HepG2 (cell line): Measurements from ENCODE around the gene SLC23A2. TPM values are rescaled to one million over a fixed set of nuclear protein-coding genes. Genes with fewer than 3 reads are reported as not detected.
A peak's percentile ranks its signal among the peaks of the same experiment; 100 is the strongest.

Experiments used
- ATAC-seq: fragments of 200-7000 bp; cut with Tn5 transposase; 3 replicates; pipeline ENCODE4 v1.9.1; 2020; ENCODE audit warnings: mild to moderate bottlenecking, moderate library complexity
- BruUV-seq: library from RNA; stranded (reverse); fragments of 400-500 nt; replicated peaks from 2 replicates; lab custom pipeline; 2021; lab: Mats Ljungman, UMichigan
- CTCF ChIA-PET: fragments of 300-600 bp; formaldehyde crosslinking; extraction: SDS; loops from one replicate; lab custom pipeline; 2021; ENCODE audit warnings: low total read pairs, inconsistent platforms, low intra/inter-chr PET ratio; lab: Yijun Ruan, JAX
- POLR2A ChIA-PET: fragments of 350-600 bp; sonication (Branson Sonifier 250); formaldehyde crosslinking; loops from one replicate; lab custom pipeline; 2020; ENCODE audit warnings: antibody characterized with exemption, inconsistent platforms; lab: Yijun Ruan, JAX
- DNase-seq: peaks from one replicate; pipeline ENCODE4 v3.0.0-alpha.2; 2015; ENCODE audit warnings: low spot score
- FAIRE-seq: peaks from 3 replicates; lab custom pipeline; 2011; peaks lifted over from hg19 to GRCh38; lab: Jason Lieb, UNC
- H2AFZ ChIP-seq: one replicate; pipeline ENCODE4 v1.6.1; 2011; ENCODE audit warnings: low read length, inconsistent platforms
- H3K27ac ChIP-seq: fragments of 300-600 bp; 3 replicates; pipeline ENCODE4 v1.8.0; 2011; ENCODE audit warnings: mixed run types, mild to moderate bottlenecking, mixed read lengths, low read length, inconsistent platforms; ENCODE audit not compliant: insufficient read depth; ENCODE audit errors: extremely low read length
- H3K27me3 ChIP-seq, 2 experiments: fragments of 200-600 bp in 1 of 2; 2 replicates in 1 of 2; 3 replicates in 1 of 2; pipeline versions ENCODE4 v1.6.0 to v1.8.0; 2011; ENCODE audit warnings: low read length in 2 of 2, mild to moderate bottlenecking in 2 of 2, moderate library complexity in 2 of 2, inconsistent platforms in 1 of 2; ENCODE audit not compliant: insufficient read depth in 2 of 2, control insufficient read depth in 1 of 2
- H3K36me3 ChIP-seq, 2 experiments: fragments of 200-600 bp in 1 of 2; replicated peaks in 1 of 2; 2 replicates in 1 of 2; 3 replicates in 1 of 2; pipeline versions ENCODE4 v1.5.1 to v1.8.0; 2011; ENCODE audit warnings: low read length in 2 of 2, inconsistent platforms in 1 of 2; ENCODE audit not compliant: insufficient read depth in 2 of 2, control insufficient read depth in 1 of 2
- H3K4me1 ChIP-seq: 2 replicates; pipeline ENCODE4 v1.5.1; 2012; ENCODE audit warnings: low read length, inconsistent platforms; ENCODE audit not compliant: insufficient read depth
- H3K4me2 ChIP-seq: 2 replicates; pipeline ENCODE4 v1.6.0; 2011; ENCODE audit warnings: low read depth, low read length, inconsistent platforms
- H3K4me3 ChIP-seq, 3 experiments: fragments of 200-600 bp in 1 of 3; sonication (generic), shearing (Covaris generic) in 1 of 3; replicated peaks in 1 of 3; 2 replicates each; pipeline ENCODE4 v1.5.1; 2011 to 2016; ENCODE audit warnings: low read length in 3 of 3, inconsistent platforms in 2 of 3, low read depth in 2 of 3, mild to moderate bottlenecking in 2 of 3, control low read depth in 1 of 3, mixed read lengths in 1 of 3; ENCODE audit not compliant: insufficient read depth in 1 of 3
- H3K79me2 ChIP-seq: one replicate; pipeline ENCODE4 v1.6.1; 2011; ENCODE audit warnings: low read length, inconsistent platforms; ENCODE audit not compliant: insufficient read depth
- H3K9ac ChIP-seq: 2 replicates; pipeline ENCODE4 v1.6.0; 2011; ENCODE audit warnings: mild to moderate bottlenecking, low read depth, low read length, inconsistent platforms; ENCODE audit not compliant: insufficient read depth
- H3K9me3 ChIP-seq: 2 replicates; pipeline ENCODE4 v1.5.1; 2012; ENCODE audit warnings: mild to moderate bottlenecking, low read length
- H4K20me1 ChIP-seq: 2 replicates; pipeline ENCODE4 v1.6.0; 2011; ENCODE audit warnings: inconsistent platforms, mild to moderate bottlenecking, low read length, moderate library complexity; ENCODE audit not compliant: insufficient read depth
- CCAR2 ChIP-seq: fragments of 200-400 bp; formaldehyde crosslinking; optimal IDR thresholded peaks from 2 replicates; pipeline ENCODE3; 2018; ENCODE audit warnings: low read depth, mild to moderate bottlenecking, low read length, moderate library complexity
- CEBPB ChIP-seq: IDR thresholded peaks from 2 replicates; pipeline ENCODE4 v1.6.1; 2011; ENCODE audit warnings: low read depth, low read length, improper control_type of control experiment, borderline replicate concordance
- ETV5 ChIP-seq: IDR thresholded peaks from 2 replicates; pipeline ENCODE4 v1.6.1; 2018; ENCODE audit warnings: missing biosample characterization, missing genetic modification reagents, inconsistent platforms, borderline replicate concordance
- WGBS: methylation state at CpG from one replicate; pipeline ENCODE4 v1.1.6; 2017; ENCODE audit warnings: low lambda C conversion rate; 5-methylcytosine and 5-hydroxymethylcytosine counted together
- in situ Hi-C: cut with HindIII; loops from 2 replicates; pipeline ENCODE4 v1.10.0; 2017; ENCODE audit warnings: low pct_unique_long_range_greater_than_20kb; ENCODE audit not compliant: extremely low pct_ligation_motif_present
- intact Hi-C: fragments of 100-400 bp; cut with micrococcal nuclease; formaldehyde crosslinking; loops from one replicate; pipeline ENCODE4 v1.10.0; 2022; ENCODE audit not compliant: unreplicated experiment
- polyA plus RNA-seq, 8 experiments: library from polyadenylated mRNA; depleted of rRNA in 3 of 8; stranded (reverse) in 7 of 8; unstranded in 1 of 8; fragments of >200 nt; fragmentation: Illumina TruSeq in 4 of 8; extraction: Trizol in 4 of 8; gene quantifications; 2 replicates each; pipeline versions ENCODE4 v1.2.1 to v1.2.3, GENCODE V29; 2011 to 2016; ENCODE audit warnings: low read depth in 4 of 8, missing spikeins in 1 of 8, mixed read lengths in 1 of 8; ENCODE audit not compliant: insufficient read depth in 1 of 8
- total RNA-seq, 5 experiments: library from RNA; depleted of rRNA; stranded (reverse); fragments of >200 nt; fragmentation: Illumina TruSeq; extraction: Trizol; gene quantifications; 2 replicates each; pipeline ENCODE4 v1.2.3, GENCODE V29; 2016; ENCODE audit warnings: low read depth in 1 of 5
- TF ChIP-seq, protein P1 (sequence below): sonication (generic); formaldehyde crosslinking; IDR thresholded peaks from 2 replicates; pipeline ENCODE4 v1.5.1; 2020; ENCODE audit warnings: missing genetic modification reagents, mild to moderate bottlenecking, borderline replicate concordance
- TF ChIP-seq, protein P2 (sequence below): IDR thresholded peaks from 2 replicates; pipeline ENCODE4 v1.6.1; 2016; ENCODE audit warnings: mild to moderate bottlenecking, missing biosample characterization, missing genetic modification reagents
- TF ChIP-seq, protein P3 (sequence below): sonication (generic); formaldehyde crosslinking; IDR thresholded peaks from 2 replicates; pipeline ENCODE4 v1.5.0; 2020; ENCODE audit warnings: missing genetic modification reagents, mild to moderate bottlenecking, borderline replicate concordance

Gene SLC23A2
- total and polyA plus RNA-seq, 2 of the 13 experiments (the other 11 are each of a cell fraction or from before 2014, with no cell fraction given): 42.2 to 51.2 TPM

DNA sequence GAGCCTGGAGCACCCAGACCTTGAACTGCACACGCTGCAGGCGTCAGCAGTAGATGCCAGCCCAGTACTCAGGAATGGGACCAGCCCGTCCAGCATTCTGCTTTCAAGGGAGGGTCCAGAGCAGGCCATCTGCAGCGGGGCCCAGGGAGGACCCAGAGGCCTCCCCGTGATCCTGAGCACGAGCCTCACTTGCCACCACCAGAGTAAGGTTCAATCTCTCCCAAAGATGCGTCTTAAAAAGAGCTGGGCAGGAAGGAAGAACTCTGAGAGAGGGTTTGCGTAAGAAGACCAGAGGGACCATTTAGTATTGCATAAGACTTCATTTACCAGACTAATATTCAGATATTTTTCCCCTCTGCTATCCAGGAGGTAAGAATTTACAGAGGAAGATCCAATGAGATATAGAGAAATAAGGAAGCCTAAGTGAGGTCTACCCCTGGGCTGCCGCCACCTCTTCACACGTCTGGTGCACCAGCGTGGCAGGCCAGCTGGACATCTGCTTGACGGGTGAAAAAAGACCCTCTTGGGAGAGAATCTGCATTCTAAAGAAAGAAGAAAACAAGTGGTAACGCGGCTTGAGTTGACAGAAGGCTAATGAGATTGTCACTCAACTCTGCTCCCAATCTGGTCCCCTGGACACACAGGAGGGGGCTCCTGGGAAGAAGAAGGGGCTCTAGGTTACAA lies 172.3 kb downstream of the SLC23A2 start:
- TF ChIP-seq CEBPB: peak; percentile 86
- TF ChIP-seq, protein P1, sequence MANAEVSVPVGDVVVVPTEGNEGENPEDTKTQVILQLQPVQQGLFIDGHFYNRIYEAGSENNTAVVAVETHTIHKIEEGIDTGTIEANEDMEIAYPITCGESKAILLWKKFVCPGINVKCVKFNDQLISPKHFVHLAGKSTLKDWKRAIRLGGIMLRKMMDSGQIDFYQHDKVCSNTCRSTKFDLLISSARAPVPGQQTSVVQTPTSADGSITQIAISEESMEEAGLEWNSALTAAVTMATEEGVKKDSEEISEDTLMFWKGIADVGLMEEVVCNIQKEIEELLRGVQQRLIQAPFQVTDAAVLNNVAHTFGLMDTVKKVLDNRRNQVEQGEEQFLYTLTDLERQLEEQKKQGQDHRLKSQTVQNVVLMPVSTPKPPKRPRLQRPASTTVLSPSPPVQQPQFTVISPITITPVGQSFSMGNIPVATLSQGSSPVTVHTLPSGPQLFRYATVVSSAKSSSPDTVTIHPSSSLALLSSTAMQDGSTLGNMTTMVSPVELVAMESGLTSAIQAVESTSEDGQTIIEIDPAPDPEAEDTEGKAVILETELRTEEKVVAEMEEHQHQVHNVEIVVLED (CRISPR knock-in tag): no peak
- no peak for DNase-seq
- ATAC-seq: peak; percentile 33
- in situ Hi-C loops (no loop called here), intact Hi-C loops (no loop called here)
- no peaks in the 10 kb centered on the region for H4K20me1 ChIP-seq
- 52% methylated on average over 14 of the region's 14 CpGs for WGBS
- H3K4me3 ChIP-seq: no peak overlapping the region
- no peak overlapping the region for H3K4me2 ChIP-seq
- H3K9ac ChIP-seq: no peak overlapping the region
- H2AFZ ChIP-seq: no peak overlapping the region
- FAIRE-seq: no peak
- peaks cover 1% of the 10 kb centered on the region; the same call in 1 of the 2 replicates for H3K4me1 ChIP-seq
- BruUV-seq: no TSS peak
- POLR2A ChIA-PET: no interaction called here
- no peaks in the 10 kb centered on the region for H3K36me3 ChIP-seq
- no peak overlapping the region for H3K27ac ChIP-seq
- H3K9me3 ChIP-seq: no peaks in the 10 kb centered on the region
- peaks cover 13 to 22% of the 10 kb centered on the region in 2 experiments for H3K27me3 ChIP-seq
- H3K79me2 ChIP-seq: no peaks in the 10 kb centered on the region
- CTCF ChIA-PET: no interaction called here

DNA sequence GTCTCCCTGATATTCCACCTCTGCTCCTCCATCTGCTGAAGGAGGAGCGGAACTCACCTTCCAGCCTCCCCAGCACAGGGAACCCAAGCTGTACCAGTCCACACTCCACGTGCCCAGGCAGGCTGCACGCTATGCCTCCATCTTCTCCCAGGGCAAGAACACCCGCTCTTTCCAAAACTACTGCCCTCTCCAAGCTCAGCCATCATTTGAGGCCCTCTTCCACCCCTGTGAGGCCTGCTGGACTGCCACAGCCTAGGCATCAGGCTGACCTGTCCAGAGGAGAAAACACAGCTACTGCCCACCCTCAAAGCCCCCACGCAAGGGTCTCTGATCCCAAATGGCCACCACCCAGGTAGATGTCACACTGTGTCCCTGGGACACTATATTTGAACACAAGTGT lies 179.7 kb downstream of the SLC23A2 start:
- FAIRE-seq: no peak
- intact Hi-C loops (no loop called here), in situ Hi-C loops (no loop called here)
- Histone ChIP-seq H3K79me2 (no peaks in the 10 kb centered on the region), H3K4me3 (no peak overlapping the region), H3K9ac (no peak overlapping the region), H3K9me3 (no peaks in the 10 kb centered on the region), H3K4me1 (peaks cover 28% of the 10 kb centered on the region), H3K36me3 (no peaks in the 10 kb centered on the region), H3K27me3 (peaks cover 23 to 50% of the 10 kb centered on the region in 2 experiments), H4K20me1 (no peaks in the 10 kb centered on the region), H3K27ac (no peak overlapping the region), H2AFZ (no peak overlapping the region), H3K4me2 (no peak overlapping the region)
- DNase-seq: no peak
- no peak for TF ChIP-seq CCAR2
- TF ChIP-seq, protein P2, sequence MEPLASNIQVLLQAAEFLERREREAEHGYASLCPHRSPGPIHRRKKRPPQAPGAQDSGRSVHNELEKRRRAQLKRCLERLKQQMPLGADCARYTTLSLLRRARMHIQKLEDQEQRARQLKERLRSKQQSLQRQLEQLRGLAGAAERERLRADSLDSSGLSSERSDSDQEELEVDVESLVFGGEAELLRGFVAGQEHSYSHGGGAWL: no peak
- TF ChIP-seq, protein P3, sequence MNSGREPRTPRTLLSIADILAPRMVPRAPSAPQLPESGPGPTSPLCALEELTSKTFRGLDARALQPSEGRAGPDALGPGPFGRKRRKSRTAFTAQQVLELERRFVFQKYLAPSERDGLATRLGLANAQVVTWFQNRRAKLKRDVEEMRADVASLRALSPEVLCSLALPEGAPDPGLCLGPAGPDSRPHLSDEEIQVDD: no peak
- no peak for TF ChIP-seq ETV5 (CRISPR knock-in tag)
- ChIA-PET CTCF (no interaction called here), POLR2A (no interaction called here)
- 57% methylated on average over 5 of the region's 5 CpGs for WGBS
- no TSS peak for BruUV-seq
- no peak for ATAC-seq
